SU-DHL-6 (cell line): Measurements from ENCODE around the gene PPP2R2D.
"Not testable (repeated sequence)": the region's sequence is repeated elsewhere in the genome, so short reads cannot be mapped to it uniquely, and the experiment has no call there.

Experiments used
- H2AFZ ChIP-seq: fragments of 200-600 bp; sonication (generic); 2 replicates; pipeline ENCODE4 v1.6.1; 2014; ENCODE audit warnings: low read depth, mild to moderate bottlenecking, moderate library complexity, mixed read lengths, antibody characterized with exemption, low read length; ENCODE audit not compliant: severe bottlenecking
- H3F3A ChIP-seq: fragments of 200-600 bp; shearing (Covaris generic); 2 replicates; pipeline ENCODE4 v1.6.0; 2016; ENCODE audit warnings: antibody characterized with exemption, mild to moderate bottlenecking; ENCODE audit not compliant: insufficient read depth
- H3K27ac ChIP-seq: fragments of 200-600 bp; sonication (generic); 2 replicates; pipeline ENCODE4 v1.5.1; 2016; ENCODE audit warnings: low read depth, mild to moderate bottlenecking, low read length, moderate library complexity, mixed read lengths
- H3K27me3 ChIP-seq: fragments of 200-600 bp; sonication (generic), shearing (Covaris generic); 2 replicates; pipeline ENCODE4 v1.6.0; 2014; ENCODE audit warnings: mild to moderate bottlenecking, low read length
- H3K36me3 ChIP-seq: fragments of 200-600 bp; sonication (generic); 2 replicates; pipeline ENCODE4 v1.6.1; 2014; ENCODE audit warnings: mild to moderate bottlenecking, low read length, mixed read lengths
- H3K4me2 ChIP-seq: fragments of 300-600, 200-600 bp; shearing (Covaris generic), sonication (generic); 2 replicates; pipeline ENCODE4 v1.6.0; 2014; ENCODE audit warnings: low read length, low read depth, mild to moderate bottlenecking; ENCODE audit not compliant: poor library complexity, severe bottlenecking
- H3K4me3 ChIP-seq: fragments of 200-600 bp; sonication (generic); 2 replicates; pipeline ENCODE4 v1.5.1; 2014; ENCODE audit warnings: antibody characterized with exemption, low read length, mild to moderate bottlenecking, mixed read lengths; ENCODE audit not compliant: insufficient read depth, poor library complexity, severe bottlenecking
- H3K79me2 ChIP-seq: fragments of 200-600 bp; sonication (generic); 2 replicates; pipeline ENCODE4 v1.6.1; 2014; ENCODE audit warnings: mild to moderate bottlenecking, low read length, moderate library complexity; ENCODE audit not compliant: insufficient read depth
- H3K9ac ChIP-seq: fragments of 200-600 bp; sonication (generic); 2 replicates; pipeline ENCODE4 v1.7.0; 2014; ENCODE audit warnings: mild to moderate bottlenecking, low read length
- H3K9me2 ChIP-seq: fragments of 200-600 bp; sonication (generic); replicated peaks from 2 replicates; pipeline ENCODE4 v1.6.1; 2014; ENCODE audit warnings: low read length; ENCODE audit not compliant: insufficient read depth
- H3K9me3 ChIP-seq: fragments of 200-600 bp; sonication (generic); 2 replicates; pipeline ENCODE4 v1.6.1; 2014; ENCODE audit warnings: low read length, mixed read lengths; ENCODE audit not compliant: insufficient read depth
- H4K20me1 ChIP-seq: fragments of 200-600 bp; sonication (generic); 2 replicates; pipeline ENCODE4 v1.6.1; 2014; ENCODE audit warnings: low read depth, mild to moderate bottlenecking, antibody characterized with exemption, low read length, moderate library complexity, mixed read lengths
- EZH2phosphoT487 ChIP-seq: fragments of 200-600 bp; sonication (generic), shearing (Covaris generic); conservative IDR thresholded peaks from 2 replicates; pipeline ENCODE4 v1.6.1; 2018; ENCODE audit warnings: mild to moderate bottlenecking, antibody characterized with exemption, low read length, moderate library complexity, mixed read lengths
- TF ChIP-seq, protein P1 (sequence below): fragments of 200-600 bp; sonication (generic); IDR thresholded peaks from one replicate; pipeline ENCODE4 v1.5.1; 2017; ENCODE audit warnings: antibody characterized with exemption, mild to moderate bottlenecking, low read length, moderate library complexity; ENCODE audit not compliant: insufficient read depth, poor library complexity, severe bottlenecking

PPP2R2D gene

DNA sequence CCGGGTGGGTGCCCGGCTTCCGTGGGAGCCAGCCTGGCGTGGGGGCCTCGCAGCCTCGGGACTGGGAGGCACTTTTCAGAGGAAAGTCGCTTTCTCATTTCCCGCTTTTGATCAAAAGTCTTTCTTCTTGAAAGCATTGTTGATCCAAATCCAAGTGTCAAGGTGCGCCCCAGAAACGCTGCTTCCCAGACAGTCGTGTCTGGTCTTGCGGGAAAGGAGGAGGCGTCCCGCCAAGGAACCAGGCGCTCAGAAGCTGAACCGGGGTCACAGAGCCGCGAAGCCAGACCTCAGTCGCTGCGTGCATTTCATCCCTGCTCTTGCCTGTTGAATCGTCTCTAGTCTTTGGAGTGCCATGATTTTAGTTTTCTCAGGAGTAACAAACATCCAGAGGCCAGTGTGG, 82.0 kb downstream of the PPP2R2D start:
- no peak overlapping the region for H3K4me2 ChIP-seq
- H3K9ac ChIP-seq, result no peak overlapping the region
- peaks cover 27% of the 10 kb centered on the region; the same call in 1 of the 2 replicates for H3K79me2 ChIP-seq
- peaks cover 4% of the 10 kb centered on the region; the same call in 1 of the 2 replicates for H4K20me1 ChIP-seq
- H3F3A ChIP-seq, result 0 out of 2 replicates have a peak, but pooled peaks cover 4% of the 10 kb centered on the region
- H3K9me3 ChIP-seq, result no peaks in the 10 kb centered on the region
- H3K27me3 ChIP-seq, result no peaks in the 10 kb centered on the region
- H3K36me3 ChIP-seq, result no peaks in the 10 kb centered on the region
- H3K4me3 ChIP-seq, result no peak overlapping the region
- H2AFZ ChIP-seq, result no peak overlapping the region
- H3K27ac ChIP-seq, result no peak overlapping the region
- H3K9me2 ChIP-seq, result no peaks in the 10 kb centered on the region
- no peak for TF ChIP-seq EZH2phosphoT487
- TF ChIP-seq, protein P1, sequence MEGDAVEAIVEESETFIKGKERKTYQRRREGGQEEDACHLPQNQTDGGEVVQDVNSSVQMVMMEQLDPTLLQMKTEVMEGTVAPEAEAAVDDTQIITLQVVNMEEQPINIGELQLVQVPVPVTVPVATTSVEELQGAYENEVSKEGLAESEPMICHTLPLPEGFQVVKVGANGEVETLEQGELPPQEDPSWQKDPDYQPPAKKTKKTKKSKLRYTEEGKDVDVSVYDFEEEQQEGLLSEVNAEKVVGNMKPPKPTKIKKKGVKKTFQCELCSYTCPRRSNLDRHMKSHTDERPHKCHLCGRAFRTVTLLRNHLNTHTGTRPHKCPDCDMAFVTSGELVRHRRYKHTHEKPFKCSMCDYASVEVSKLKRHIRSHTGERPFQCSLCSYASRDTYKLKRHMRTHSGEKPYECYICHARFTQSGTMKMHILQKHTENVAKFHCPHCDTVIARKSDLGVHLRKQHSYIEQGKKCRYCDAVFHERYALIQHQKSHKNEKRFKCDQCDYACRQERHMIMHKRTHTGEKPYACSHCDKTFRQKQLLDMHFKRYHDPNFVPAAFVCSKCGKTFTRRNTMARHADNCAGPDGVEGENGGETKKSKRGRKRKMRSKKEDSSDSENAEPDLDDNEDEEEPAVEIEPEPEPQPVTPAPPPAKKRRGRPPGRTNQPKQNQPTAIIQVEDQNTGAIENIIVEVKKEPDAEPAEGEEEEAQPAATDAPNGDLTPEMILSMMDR, result no peak

DNA sequence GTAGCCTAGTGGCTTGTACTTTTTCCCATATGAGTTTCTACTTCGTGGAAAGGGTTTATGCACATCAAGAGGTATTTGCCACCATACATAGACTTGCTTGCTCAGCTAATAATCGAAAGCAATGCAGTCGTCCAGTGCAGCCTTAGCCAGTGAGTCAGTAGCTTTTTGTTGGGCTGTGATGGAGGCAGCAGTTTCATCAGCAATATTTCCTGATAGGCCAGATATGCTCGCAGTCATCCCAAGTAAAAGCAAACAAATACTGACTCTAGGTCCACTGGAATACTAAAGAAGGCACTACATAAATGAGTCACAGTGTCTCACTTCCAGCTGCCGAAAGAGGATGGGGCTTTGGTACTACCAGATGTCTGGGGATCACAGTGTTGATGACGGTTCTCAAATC, 83.0 kb downstream of the PPP2R2D start:
- TF ChIP-seq, protein P1, result no peak
- no peak for TF ChIP-seq EZH2phosphoT487
- Histone ChIP-seq H3K9ac (no peak overlapping the region), H4K20me1 (peaks cover 4% of the 10 kb centered on the region; the same call in 1 of the 2 replicates), H3K4me2 (no peak overlapping the region), H3K4me3 (no peak overlapping the region), H3K9me3 (no peaks in the 10 kb centered on the region), H3K27me3 (no peaks in the 10 kb centered on the region), H2AFZ (no peak overlapping the region), H3K36me3 (no peaks in the 10 kb centered on the region), H3K9me2 (no peaks in the 10 kb centered on the region), H3K27ac (no peak overlapping the region), H3F3A (0 out of 2 replicates have a peak, but pooled peaks cover 4% of the 10 kb centered on the region), H3K79me2 (peaks cover 20% of the 10 kb centered on the region; the same call in 1 of the 2 replicates)

DNA sequence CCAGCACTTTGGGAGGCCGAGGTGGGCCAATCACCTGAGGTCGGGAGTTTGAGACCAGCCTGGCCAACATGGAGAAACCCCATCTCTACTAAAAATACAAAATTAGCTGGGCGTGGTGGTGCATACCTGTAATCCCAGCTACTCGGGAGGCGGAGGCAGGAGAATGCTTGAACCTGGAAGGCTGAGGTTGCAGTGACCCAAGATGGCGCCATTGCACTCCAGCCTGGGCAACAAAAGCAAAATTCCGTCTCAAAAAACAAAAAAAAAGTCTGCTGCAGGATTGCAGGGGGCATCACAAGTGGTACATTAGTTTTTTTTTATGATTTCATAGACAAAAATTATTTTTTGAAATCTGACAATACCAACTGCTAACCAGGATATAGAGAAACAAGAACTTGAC, 86.0 kb downstream of the PPP2R2D start:
- H3K36me3 ChIP-seq, H3K9me3 ChIP-seq, H3K9ac ChIP-seq, H3F3A ChIP-seq, H3K27me3 ChIP-seq, H2AFZ ChIP-seq, H3K79me2 ChIP-seq, H3K4me2 ChIP-seq, H3K27ac ChIP-seq, H4K20me1 ChIP-seq, H3K9me2 ChIP-seq, H3K4me3 ChIP-seq: not testable (repeated sequence)

DNA sequence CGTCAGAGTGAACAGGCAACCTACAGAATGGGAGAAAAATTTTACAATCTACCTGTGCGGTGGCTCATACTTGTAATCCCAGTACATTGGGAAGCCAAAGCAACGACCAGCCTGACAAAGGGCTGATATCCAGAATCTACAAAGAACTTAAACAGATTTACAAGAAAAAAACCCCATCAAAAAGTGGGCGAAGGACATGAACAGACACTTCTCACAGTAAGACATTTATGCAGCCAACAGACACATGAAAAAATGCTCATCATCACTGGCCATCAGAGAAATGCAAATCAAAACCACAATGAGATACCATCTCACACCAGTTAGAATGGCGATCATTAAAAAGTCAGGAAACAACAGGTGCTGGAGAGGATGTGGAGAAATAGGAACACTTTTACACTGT, 86.5 kb downstream of the PPP2R2D start:
- H3K9me3 ChIP-seq, H2AFZ ChIP-seq, H3K9ac ChIP-seq, H3K36me3 ChIP-seq, H4K20me1 ChIP-seq, H3K79me2 ChIP-seq, H3K4me2 ChIP-seq, H3F3A ChIP-seq, H3K9me2 ChIP-seq, H3K27me3 ChIP-seq, H3K27ac ChIP-seq, H3K4me3 ChIP-seq: not testable (repeated sequence)

GRCh38 chr10:131987786-131988185, 87.0 kb downstream of the PPP2R2D start:
- not testable (repeated sequence) for H3K36me3 ChIP-seq

More at GRCh38 chr10:131987786-131988185, 87.0 kb downstream of the PPP2R2D start:
- not testable (repeated sequence) for H3K9me2 ChIP-seq, H2AFZ ChIP-seq, H3K79me2 ChIP-seq, H3K4me3 ChIP-seq, H3K9ac ChIP-seq, H3K4me2 ChIP-seq, H3K27me3 ChIP-seq, H3K27ac ChIP-seq, H4K20me1 ChIP-seq, H3K9me3 ChIP-seq, H3F3A ChIP-seq
